Osteoblast (primary cell): ENCODE data around the gene FAM9A. TPM values are rescaled to one million over a fixed set of nuclear protein-coding genes. Genes with fewer than 3 reads are reported as not detected.
A peak's percentile ranks its signal among the peaks of the same experiment; 100 is the strongest.

ENCODE experiments used
- DNase-seq: peaks from one replicate; pipeline ENCODE4 v3.0.0; 2011; ENCODE audit warnings: low spot score, mixed read lengths; ENCODE audit not compliant: insufficient read length; ENCODE audit errors: missing footprints
- H2AFZ ChIP-seq: 2 replicates; pipeline ENCODE4 v1.6.0; 2011; ENCODE audit warnings: mild to moderate bottlenecking, low read length
- H3K27ac ChIP-seq: 2 replicates; pipeline ENCODE4 v1.5.1; 2011; ENCODE audit warnings: mild to moderate bottlenecking, low read depth, low read length, moderate library complexity
- H3K27me3 ChIP-seq: 2 replicates; pipeline ENCODE4 v1.6.0; 2012; ENCODE audit warnings: mild to moderate bottlenecking, control low read depth, inconsistent platforms, low read length, moderate library complexity; ENCODE audit not compliant: insufficient read depth
- H3K36me3 ChIP-seq: 2 replicates; pipeline ENCODE4 v1.5.1; 2011; ENCODE audit warnings: mild to moderate bottlenecking, low read length, control low read depth, moderate library complexity; ENCODE audit not compliant: insufficient read depth
- H3K4me1 ChIP-seq: 2 replicates; pipeline ENCODE4 v1.5.1; 2011; ENCODE audit warnings: mild to moderate bottlenecking, low read length, control low read depth, moderate library complexity; ENCODE audit not compliant: insufficient read depth
- H3K4me2 ChIP-seq: 2 replicates; pipeline ENCODE4 v1.6.0; 2011; ENCODE audit warnings: mild to moderate bottlenecking, low read length; ENCODE audit not compliant: insufficient read depth
- H3K4me3 ChIP-seq: fragments of 200-600 bp; sonication (generic); 3 replicates; pipeline ENCODE4 v1.5.1; 2012; ENCODE audit warnings: mild to moderate bottlenecking, low read length, inconsistent platforms; ENCODE audit not compliant: insufficient read depth
- H3K79me2 ChIP-seq: 2 replicates; pipeline ENCODE4 v1.6.0; 2012; ENCODE audit warnings: mild to moderate bottlenecking, low read length, control low read depth, inconsistent platforms; ENCODE audit not compliant: insufficient read depth
- H3K9me3 ChIP-seq: 2 replicates; pipeline ENCODE4 v1.5.1; 2011; ENCODE audit warnings: low read depth, low read length, control low read depth
- H4K20me1 ChIP-seq: 2 replicates; pipeline ENCODE4 v1.6.0; 2012; ENCODE audit warnings: mild to moderate bottlenecking, low read length, control low read depth; ENCODE audit not compliant: insufficient read depth
- CTCF ChIP-seq: IDR thresholded peaks from 2 replicates; pipeline ENCODE4 v1.5.1; 2011; ENCODE audit warnings: mild to moderate bottlenecking, low read depth, low read length, moderate library complexity; ENCODE audit errors: extremely low read depth
- total RNA-seq: library from RNA; depleted of rRNA; stranded (reverse); fragments of >200 nt; gene quantifications from 2 replicates; pipeline ENCODE4 v1.2.3, GENCODE V29; 2012

The FAM9A gene
- total RNA-seq, 1 donor = not detected

DNA sequence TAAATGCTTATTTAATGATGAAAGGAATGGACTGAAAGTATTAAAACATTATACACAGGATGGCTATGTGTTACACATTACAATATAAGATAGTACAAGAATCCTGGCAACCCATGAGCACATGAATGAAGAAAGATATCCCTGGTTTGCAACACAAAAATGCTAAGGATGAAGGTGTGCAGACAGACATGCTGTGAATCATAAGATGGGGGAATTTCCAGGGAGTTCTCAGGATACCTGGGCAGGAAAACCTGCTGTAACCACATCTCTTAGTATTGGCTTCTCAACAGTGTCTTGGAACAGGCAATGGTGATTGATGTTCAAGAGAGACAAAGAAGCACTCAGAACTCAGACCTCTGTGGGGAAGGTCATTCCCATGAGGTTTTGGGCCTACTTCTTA is 45.4 kb downstream of the FAM9A start:
- DNase-seq = no peak
- no peak for TF ChIP-seq CTCF
- H3K79me2 ChIP-seq = no peaks in the 10 kb centered on the region

GRCh38 chrX:8755116-8755515 is 46.1 kb downstream of the FAM9A start:
- DNase-seq = no peak
- Histone ChIP-seq H3K4me3 (no peak overlapping the region), H3K4me1 (peaks cover 4% of the 10 kb centered on the region), H3K27me3 (no peaks in the 10 kb centered on the region), H2AFZ (no peak overlapping the region), H3K36me3 (no peaks in the 10 kb centered on the region), H3K79me2 (no peaks in the 10 kb centered on the region), H3K27ac (no peak overlapping the region), H3K9me3 (no peaks in the 10 kb centered on the region), H4K20me1 (no peaks in the 10 kb centered on the region), H3K4me2 (no peak overlapping the region)
- TF ChIP-seq CTCF = peak; percentile 24

More for the DNA sequence above, 45.4 kb downstream of the FAM9A start:
- no peak overlapping the region for H2AFZ ChIP-seq
- H3K4me2 ChIP-seq = no peak overlapping the region
- no peaks in the 10 kb centered on the region for H3K36me3 ChIP-seq
- H3K4me3 ChIP-seq = no peak overlapping the region
- no peak overlapping the region for H3K27ac ChIP-seq
- peaks cover 4% of the 10 kb centered on the region for H3K4me1 ChIP-seq
- H4K20me1 ChIP-seq = no peaks in the 10 kb centered on the region
- H3K27me3 ChIP-seq = no peaks in the 10 kb centered on the region
- no peaks in the 10 kb centered on the region for H3K9me3 ChIP-seq

DNA sequence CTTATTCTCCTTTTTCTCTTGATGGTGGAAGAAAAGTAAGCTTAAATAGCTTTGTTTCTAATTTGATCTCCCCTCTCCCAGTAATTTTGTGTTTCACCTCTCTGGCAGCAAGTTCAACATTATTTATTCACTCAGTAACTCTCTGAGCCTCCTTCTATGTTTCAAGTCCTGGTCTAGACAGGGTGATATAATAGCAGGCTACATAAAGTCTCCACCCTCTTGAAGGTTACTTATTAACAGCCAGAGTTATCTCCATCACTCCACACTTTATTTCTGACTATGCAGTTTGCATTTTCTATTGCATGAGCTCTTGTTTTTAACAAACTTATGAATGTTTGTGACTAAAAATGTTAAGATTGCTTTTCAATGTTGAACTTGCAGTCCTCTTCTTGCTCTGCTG is 51.5 kb downstream of the FAM9A start:
- no peak for DNase-seq
- Histone ChIP-seq H4K20me1 (no peaks in the 10 kb centered on the region), H3K4me2 (no peak overlapping the region), H2AFZ (no peak overlapping the region), H3K27ac (no peak overlapping the region), H3K4me3 (no peak overlapping the region), H3K36me3 (no peaks in the 10 kb centered on the region), H3K4me1 (no peaks in the 10 kb centered on the region), H3K79me2 (no peaks in the 10 kb centered on the region), H3K27me3 (no peaks in the 10 kb centered on the region), H3K9me3 (no peaks in the 10 kb centered on the region)
- TF ChIP-seq CTCF = no peak

GRCh38 chrX:8748855-8749254 is 52.3 kb downstream of the FAM9A start:
- H3K36me3 ChIP-seq = no peaks in the 10 kb centered on the region
- no peaks in the 10 kb centered on the region for H3K9me3 ChIP-seq
- TF ChIP-seq CTCF = peak; percentile 63
- H2AFZ ChIP-seq = no peak overlapping the region
- no peak overlapping the region for H3K4me3 ChIP-seq
- no peaks in the 10 kb centered on the region for H4K20me1 ChIP-seq
- no peak overlapping the region for H3K4me2 ChIP-seq
- H3K4me1 ChIP-seq = no peaks in the 10 kb centered on the region
- no peaks in the 10 kb centered on the region for H3K79me2 ChIP-seq
- H3K27me3 ChIP-seq = no peaks in the 10 kb centered on the region
- no peak overlapping the region for H3K27ac ChIP-seq
- DNase-seq = no peak
